GM21381 (cell line): Measurements from ENCODE around the gene PTH.
A peak's percentile ranks its signal among the peaks of the same experiment; 100 is the strongest.

ENCODE experiments used
- ATAC-seq: cut with Tn5 transposase; IDR thresholded peaks from one replicate; pipeline ENCODE4 v1.9.1; 2021; ENCODE audit warnings: mild to moderate bottlenecking, moderate library complexity; ENCODE audit not compliant: unreplicated experiment

The PTH gene

DNA sequence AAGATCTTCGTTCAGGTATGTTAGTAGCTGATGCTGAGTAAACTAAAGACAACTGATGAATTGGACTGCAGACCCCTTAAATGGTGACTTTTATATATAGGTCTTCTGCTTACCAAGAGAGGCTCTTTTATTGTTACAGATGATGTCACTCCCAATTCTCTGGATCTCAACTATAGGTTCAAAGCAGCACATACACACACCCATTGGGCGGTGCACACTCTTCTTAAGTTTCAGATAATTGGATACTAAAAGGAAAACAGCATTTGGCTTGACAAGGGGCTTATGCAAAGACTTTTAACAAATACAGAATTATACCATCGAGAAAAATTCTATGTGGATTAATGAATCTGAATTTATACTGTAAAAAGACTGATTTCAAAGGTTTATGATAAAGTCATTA is at the start of gene PTH:
Gene PTH, minus strand, starts transcription at position 69 of the 400 bp plus-strand sequence. CDS start 3,142 bp downstream, outside the sequence.
- ATAC-seq = no peak

DNA sequence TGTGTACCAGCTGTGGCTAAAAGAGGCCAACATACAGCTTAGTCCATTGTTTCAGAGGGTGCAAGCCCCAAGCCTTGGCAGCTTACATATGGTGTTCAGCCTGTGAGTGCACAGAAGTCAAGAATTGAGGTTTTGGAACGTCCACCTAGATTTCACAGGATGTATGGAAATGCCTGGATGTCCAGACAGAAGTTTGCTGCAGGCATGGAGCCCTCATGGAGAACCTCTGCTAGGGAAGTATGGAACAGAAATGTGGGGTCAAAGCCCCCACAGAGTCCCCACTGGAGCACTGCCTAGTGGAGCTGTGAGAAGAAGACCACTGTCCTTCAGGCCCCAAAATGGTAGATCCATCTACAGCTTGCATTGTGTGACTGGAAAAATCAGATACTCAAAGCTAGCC is 42.2 kb upstream of the PTH start:
- ATAC-seq = no peak

DNA sequence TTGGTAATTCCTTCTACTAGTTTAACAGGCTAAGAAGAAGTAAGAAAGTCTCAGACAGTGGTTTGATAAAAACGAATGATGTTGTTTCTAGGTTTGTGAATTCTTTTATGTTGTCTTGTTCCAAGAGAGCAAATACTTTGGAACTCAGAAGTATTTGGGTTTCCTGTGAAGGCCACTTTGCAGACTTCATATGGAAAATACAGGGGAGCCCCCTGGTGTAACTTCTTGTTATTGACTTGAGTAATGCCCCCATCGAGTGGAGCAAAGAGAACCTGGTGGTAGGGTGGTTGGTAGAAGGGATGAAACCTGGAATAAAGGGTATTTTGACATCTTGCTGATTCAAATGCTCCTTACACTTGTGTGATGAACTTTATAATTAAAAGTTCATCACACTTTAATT is 40.0 kb upstream of the PTH start:
- no peak for ATAC-seq

DNA sequence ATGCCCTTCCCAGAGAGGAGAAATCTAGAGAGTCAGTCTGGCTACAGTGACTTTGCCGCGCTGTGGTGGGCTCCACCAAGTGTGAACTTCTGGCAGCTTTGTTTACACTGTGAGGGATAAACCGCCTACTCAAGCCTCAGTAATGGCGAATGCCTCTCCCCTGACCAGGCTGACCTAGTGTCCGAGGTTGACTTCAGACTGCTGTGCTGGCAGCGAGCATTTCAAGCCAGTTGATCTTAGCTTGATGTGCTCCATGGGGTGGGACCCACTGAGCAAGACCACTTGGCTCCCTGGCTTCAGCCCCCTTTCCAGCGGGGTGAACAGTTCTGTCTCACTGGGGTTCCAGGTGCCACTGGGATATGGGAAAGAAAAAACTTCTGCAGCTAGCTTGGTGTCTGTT is 38.6 kb upstream of the PTH start:
- no peak for ATAC-seq

DNA sequence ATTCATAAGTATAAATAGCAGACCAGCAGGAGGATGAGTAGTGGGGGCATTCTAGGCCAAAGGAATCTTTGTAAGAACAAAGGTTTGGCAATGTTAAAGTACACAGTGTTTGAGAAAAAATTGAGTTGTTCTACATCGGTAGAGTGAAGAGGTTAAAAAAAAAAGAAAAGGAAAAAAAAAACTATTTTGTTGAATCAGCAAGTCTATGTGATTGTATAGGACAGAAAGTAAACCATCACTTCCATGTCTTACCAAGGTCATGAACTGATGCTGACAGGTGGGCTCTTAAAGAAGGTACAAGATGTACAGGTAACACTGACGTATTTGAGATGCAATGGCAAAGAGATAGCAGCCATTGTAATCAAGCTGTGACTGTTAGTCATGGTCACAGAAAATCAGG is 29.5 kb upstream of the PTH start:
- ATAC-seq = no peak

DNA sequence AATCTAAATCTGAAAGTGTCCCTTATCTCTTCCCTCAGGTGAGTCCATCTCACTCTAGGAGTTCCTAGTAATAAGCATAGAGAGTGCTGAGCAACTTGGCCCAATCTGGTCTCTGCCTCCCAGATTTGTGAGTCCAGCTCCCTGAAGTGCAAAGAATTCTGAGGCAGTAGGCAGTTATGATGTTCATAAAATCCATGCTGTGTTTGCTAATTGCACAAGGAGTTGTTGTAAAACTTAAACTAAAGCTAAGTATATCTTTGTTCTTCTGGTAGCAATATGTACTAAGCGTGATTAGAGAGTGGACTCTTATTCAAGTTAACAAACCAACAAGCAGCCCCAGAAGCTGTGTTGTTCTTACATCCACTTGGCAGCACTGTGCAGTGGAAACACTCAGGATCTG is 7.6 kb upstream of the PTH start:
- ATAC-seq = no peak

DNA sequence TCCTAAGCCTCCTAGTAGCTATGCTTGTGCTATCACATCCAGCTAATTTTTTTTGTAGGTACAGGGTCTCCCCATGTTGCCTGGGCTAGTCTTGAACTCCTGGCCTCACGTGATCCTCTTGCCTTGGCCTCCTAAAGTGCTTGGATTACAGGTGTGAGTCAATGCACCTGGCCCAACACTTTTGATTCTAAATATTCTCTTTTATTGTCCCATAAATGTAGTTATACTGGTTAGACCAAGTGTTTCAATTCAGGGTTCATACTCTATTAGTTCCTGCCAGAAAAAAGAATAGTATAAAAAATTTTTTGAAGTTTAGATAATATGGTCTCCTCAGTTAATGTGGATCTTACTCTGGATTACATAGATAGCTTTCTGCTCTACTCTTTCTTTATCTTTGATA is 6.7 kb upstream of the PTH start:
- ATAC-seq = no peak

DNA sequence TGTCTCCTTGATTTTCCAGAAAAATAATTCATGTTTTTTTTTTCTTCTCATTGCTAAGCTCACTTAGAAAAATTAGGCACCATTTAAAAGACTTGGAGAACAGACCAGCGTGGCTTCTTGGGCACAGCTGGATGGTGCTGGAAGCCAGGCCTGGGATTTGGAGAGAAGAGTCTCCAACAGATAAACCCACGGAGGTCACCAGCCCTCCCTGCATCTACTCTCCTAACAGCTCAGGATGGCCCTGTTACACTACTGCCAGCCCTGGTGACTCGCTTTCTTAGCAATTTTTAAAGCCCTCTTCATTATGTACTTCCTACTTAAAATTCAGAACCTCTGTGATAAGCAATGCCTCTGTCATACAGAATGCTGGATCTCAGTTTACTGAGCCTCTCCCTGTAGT is 1.7 kb downstream of the PTH start:
- ATAC-seq = no peak

DNA sequence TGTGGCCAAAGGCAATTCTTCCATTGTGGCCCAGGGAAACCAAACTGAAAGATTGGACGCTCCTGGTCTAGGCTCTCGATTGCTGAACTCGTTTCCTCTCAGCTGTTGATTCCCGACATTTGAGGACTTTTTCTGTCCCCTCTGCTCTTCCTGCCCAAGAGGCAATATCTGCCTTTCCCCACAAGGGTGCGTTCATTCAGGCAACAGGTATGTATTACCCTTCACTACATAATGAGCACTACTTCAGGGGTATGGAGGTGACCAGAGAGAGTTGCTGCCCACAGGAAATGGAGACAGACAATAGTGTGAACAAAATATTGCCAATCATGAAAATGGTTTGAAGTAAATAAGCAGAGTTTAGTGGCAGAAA is 8.2 kb downstream of the PTH start:
- no peak for ATAC-seq

DNA sequence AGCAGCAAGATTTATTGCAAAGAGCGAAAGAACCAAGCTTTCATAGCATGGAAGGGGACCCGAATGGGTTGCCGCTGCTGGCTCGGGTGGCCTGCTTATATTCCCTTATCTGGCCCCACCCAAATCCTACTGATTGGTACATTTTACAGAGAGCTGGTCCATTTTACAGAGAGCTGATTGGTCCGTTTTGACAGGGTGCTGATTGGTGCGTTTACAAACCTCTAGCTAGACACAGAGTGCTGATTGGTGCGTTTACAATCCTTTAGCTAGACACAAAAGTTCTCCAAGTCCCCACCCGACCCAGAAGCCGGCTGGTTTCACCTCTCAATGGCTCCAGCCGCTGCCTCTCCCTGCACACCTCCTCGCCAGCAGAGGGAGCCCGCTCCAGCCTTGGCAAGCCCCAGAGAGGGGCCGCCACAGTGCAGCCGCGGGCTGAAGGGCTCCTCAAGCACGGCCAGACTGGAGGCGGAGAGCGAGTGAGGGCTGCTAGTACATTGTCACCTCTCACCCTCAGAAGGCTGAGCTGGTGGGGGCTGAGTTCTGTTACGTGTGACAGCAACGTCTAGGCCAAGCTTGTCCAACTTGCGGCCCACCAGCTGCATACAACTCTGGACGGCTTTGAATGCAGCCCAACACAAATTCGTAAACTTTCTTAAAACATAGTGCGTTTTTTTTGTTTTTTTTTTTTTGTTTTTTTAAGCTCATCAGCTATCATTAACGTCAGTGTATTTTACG is 8.7 kb downstream of the PTH start:
- ATAC-seq = no peak

DNA sequence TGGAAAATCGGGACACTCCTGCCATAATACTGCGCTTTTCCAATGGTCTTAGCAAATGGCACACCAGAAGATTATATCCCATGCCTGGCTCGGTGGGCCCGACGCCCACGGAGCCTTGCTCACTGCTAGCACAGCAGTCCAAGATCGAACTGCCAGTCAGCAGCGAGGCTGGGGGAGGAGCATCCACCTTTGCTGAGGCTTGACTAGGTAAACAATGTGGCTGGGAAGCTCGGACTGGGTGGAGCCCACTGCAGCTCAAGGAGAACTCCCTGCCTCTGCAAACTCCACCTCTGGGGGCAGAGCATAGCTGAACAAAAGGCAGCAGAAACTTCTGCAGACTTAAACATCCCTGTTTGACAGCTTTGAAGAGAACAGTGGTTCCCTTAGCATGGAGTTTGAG is 15.6 kb downstream of the PTH start:
- ATAC-seq = no peak

DNA sequence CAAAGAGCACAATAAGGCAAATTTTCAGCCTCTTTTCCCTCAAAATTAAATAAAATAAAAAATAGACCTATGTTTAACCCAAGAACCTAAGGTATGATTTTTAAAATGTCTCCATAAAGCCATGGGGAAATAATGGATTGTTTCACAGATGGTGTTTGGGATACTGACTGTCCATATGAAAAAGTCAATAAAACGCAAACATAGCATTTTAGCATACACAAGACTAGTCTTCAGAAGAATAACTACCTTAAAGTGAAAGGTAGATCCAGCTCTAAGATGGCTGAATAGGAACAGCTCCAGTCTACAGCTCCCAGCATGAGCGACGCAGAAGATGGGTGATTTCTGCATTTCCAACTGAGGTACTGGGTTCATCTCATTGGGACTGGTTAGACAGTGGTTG is 16.1 kb downstream of the PTH start:
- no peak for ATAC-seq

DNA sequence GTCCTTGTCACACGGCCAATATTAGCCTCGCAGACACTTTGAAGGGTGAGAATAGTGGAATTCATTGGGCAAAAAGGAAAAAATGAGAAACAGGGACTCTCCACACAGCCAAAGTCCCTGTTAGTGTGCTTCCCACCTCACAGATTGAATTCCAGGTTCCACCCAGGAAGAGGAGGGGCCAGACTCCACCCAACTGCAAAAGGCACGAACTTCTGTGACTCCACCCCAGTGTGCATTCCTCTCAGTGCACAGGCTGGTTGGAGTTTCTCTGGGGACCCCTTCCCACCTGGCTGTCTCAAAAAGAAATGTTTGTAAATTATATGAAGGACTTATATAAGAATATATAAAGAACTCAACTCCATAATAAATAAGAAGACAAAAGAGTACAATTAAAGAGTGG is 20.7 kb downstream of the PTH start:
- no peak for ATAC-seq

DNA sequence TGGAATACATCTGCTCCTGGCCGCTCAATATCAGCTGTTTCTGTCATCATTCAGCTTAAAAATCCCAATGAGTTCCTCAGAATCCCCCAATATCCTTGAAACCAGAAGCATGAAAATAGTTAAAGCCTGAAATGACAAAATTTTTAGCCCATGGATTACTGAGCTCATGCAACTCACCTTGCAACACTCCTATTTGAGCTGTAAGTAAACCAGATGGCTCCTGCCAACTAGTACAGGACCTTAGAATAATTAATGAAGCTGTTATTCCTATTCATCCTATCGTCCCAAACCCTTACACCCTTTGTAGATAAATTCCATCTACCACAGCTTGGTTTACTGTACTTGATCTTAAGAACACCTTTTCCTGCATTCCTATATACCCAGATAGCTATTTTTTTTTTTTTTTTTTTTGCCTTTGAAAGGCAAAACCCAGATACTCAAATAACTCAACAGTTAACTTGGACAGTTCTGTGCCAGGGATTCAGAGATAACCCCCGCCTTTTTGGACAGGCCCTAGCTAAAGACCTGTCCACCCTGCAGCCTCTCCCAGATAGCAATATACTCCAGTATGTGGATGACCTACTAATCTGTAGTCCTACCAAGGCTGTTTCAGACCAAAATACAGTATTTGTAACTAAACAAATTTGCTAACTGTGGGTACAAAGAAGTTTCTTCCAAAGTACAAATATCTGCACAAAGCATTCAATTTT is 22.6 kb downstream of the PTH start:
- no peak for ATAC-seq

DNA sequence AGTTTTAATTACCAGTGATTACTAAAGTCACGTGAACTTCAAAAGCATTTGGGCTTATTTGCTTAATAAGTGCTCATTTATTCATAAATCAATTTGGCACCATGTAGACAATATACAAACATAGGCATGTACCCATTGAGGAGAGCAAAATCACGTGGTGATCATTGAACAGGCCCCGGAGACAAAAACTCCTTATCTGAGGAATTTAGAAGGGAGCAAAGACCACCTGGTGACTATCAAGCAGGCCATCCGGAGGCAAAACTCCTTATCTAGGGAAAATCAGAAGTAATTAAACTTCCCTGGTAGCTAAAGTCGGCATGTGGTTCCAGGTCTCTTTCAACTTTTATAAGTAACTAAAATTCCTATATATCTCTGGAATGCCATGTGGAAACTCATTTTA is 27.0 kb downstream of the PTH start:
- no peak for ATAC-seq

DNA sequence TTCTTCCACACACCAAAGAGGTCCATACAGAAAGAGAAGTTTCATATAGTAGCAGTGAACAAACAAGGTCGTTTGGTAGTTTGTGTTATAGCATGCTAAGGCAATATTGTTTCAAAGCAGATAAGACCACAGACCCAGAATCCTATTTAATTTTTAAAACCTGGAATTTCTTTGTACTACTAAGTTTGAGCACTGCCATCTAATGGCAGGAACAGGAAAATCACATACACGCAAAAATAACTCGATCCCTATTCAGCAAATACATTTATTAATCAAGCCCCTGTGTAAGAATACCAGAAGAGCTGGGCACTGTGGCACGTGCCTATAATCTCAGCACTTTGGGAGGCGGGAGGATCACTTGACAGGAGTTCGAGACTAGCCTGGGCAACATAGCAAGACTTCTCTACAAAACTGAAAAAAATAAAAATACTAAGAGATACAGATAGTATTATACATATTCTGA is 29.9 kb downstream of the PTH start:
- no peak for ATAC-seq

DNA sequence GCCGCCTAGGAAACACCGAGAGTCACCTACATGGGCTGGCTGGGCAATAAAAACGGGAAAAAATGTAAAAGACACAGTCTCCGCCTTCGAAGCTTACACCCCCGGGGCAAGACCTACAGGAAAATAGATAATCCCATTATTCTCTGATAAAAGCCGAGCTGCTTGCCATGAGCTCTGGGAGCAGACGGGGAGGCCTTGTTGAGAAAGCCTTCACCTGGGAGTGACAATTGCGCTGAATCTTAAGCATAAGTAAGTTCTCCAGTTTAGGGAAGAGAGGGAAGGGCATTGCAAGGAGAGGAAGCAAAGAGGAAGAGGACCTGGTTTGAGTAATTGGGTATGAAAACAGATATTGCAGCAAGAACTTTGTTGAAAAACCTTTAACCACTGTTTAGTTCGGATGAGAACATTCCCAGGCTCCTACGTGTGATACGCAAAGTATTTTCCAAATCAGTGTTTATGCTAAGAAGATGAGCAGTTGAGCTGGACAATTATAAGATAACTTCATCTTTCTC is 32.0 kb downstream of the PTH start:
- peak; percentile 0 for ATAC-seq

DNA sequence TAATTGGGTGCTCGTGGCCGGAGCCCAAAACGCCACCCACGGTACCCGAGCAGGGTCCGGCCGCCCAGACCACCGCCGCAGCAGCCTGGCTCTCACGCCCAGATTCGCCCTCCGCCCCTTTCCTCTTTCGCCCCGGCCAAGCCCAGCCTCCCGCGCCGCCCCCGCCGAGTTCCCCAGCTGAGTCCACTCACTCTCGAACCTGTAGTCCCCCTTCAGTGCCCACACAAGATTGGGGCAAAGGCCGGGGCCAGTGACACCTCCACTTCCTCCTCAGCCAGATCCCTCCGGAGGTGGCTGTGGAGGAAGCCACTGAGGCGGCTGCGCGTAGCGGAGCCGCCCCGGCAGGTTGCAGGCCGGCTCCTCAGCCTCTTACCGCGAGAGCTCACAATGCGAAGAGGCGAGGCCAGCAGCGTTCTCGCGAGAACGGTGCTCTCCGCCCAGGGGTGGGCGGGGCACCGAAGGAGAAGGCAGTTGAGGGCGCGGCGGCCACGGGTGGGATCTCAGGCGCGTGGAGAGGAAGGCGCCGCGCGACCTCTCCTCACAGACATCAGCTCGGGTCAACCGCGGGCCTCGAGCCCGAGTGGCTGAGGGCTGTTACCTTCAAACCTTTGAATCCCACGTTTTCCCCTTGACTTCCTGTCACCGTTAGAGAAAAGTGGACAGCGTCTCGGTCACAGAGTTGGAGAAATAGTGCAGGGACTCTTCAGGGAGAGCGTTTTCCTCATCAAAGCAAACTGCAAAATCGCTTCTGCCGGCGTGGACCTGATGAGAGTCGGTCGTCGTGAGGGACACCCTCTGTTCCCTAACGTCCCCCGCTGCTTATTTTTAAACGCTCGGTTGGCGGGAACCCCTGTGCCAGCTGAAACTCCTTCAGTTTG is 32.7 kb downstream of the PTH start, which contains the start of gene BTBD10:
Gene BTBD10, minus strand, starts transcription at position 322 of the 878 bp plus-strand sequence. CDS start 18,098 bp downstream, outside the sequence.
- peak; percentile 96 for ATAC-seq

DNA sequence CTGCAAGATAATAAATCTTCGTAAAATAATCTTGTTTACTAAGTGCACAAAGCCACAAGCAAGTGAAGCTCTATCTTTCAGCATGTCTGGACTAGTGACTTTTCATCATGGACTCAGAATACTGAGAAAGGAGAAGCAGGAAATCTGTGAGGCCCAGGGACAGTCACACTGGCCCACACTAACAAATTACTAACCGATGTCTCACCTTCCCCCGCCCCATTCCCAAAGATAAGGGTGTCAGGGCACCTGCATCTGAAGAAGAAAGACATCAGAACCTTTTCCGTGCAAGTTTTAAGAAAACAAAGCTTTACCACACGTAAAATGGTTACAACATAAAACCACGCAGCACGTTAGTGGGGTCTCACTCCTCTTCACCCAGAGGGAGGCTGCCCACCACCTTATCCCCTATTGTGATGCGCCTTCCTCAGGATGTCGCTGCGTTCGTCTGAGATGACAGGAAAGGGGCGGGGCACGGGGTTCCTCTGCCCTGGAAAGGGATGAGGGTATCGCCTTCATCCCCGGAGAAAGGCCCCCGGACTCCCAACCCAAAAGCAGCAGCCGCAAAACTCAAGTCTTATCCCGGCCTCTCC is 33.4 kb downstream of the PTH start:
- ATAC-seq = peak; percentile 42

DNA sequence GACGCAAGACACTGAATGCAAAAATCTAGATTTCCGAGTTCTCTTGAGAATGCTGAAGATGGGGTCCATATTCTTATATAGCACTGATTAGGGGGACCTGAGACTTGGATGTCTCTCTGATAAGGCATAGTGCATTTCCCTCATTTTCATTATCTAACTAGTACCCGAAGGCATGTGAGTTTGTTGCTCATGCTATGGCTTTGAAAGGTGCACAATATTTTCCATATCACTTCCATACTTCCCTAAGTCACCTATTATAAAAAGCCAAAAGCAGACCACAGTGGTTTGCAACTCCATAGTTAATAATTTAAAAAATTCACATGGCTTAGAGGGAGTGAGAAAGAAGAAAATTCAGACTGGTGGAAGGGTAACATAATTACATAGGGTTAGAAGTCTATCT is 34.5 kb downstream of the PTH start:
- ATAC-seq = no peak

DNA sequence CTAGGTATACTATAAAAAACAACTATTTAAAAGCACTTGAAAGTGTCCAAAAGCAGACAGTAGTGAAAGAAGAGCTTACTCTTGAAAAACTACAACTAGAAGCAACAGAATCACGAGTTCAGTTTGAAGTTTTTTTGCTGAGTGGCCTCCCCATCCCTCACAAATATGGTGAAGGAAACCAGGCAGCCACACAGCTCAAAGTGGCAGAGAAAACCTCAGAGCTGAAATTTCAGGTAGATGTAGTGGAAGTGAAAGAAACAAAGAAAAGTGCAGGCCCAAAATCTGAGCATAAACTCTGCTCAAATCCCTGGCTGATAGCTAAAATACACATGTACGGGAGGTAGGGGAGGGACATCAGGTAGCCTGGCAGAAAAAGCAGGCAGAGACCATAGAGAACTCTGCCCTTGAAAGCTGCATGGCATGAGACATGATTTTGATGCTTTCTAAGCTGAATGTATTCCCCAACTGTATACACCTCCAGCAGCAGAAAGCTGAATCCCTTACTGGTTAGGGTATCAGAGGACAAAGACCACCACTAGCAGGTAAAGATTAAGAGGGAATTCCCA is 44.9 kb downstream of the PTH start:
- no peak for ATAC-seq
